Ascending aorta (tissue), 2 donors: ENCODE measurements around the gene CHST10. TPM values are rescaled to one million over a fixed set of nuclear protein-coding genes. Genes with fewer than 3 reads are reported as not detected.
A peak's percentile ranks its signal among the peaks of the same experiment; 100 is the strongest.

Source experiments
- DNase-seq, 2 donors: peaks; one replicate each; pipeline ENCODE4 v3.0.0-alpha.2; 2019; ENCODE audit warnings: low spot score in 2 of 2
- H3K27ac ChIP-seq, 2 donors: fragments of 200-600 bp; sonication (generic); one replicate each; pipeline ENCODE4 v1.5.1; 2016 to 2017; ENCODE audit warnings: mild to moderate bottlenecking in 1 of 2
- H3K27me3 ChIP-seq: fragments of 200-600 bp; sonication (generic); one replicate; pipeline ENCODE4 v1.5.1; 2017
- H3K36me3 ChIP-seq, 2 donors: fragments of 200-600 bp; sonication (generic); one replicate each; pipeline ENCODE4 v1.5.1; 2016
- H3K4me1 ChIP-seq, 2 donors: fragments of 200-600 bp; sonication (generic); one replicate each; pipeline ENCODE4 v1.5.1; 2016 to 2017; ENCODE audit warnings: mild to moderate bottlenecking in 1 of 2
- H3K4me3 ChIP-seq, 2 donors: fragments of 200-600 bp; sonication (generic); one replicate each; pipeline ENCODE4 v1.5.1; 2016 to 2017; ENCODE audit warnings: mild to moderate bottlenecking in 1 of 2
- H3K9me3 ChIP-seq, 2 donors: fragments of 200-600 bp; sonication (generic); one replicate each; pipeline ENCODE4 v1.5.1; 2016
- CTCF ChIP-seq, 3 experiments: fragments of 200-600 bp in 2 of 3; fragments of 450-650 bp in 1 of 3; sonication (generic) in 2 of 3; IDR thresholded peaks; one replicate each; pipeline ENCODE4 v1.5.1; 2016 to 2019; ENCODE audit warnings: antibody characterized with exemption in 3 of 3, mild to moderate bottlenecking in 1 of 3, moderate library complexity in 1 of 3
- intact Hi-C: fragments of 100-400 bp; cut with DNase I; formaldehyde crosslinking; loops from one replicate; pipeline ENCODE4 v1.15.1; 2023
- total RNA-seq: library from RNA; depleted of rRNA; stranded (reverse); fragments of >200 nt; gene quantifications from one replicate; pipeline ENCODE4 v1.1.0, GENCODE V29; 2016

The CHST10 gene
- total RNA-seq, 1 donor from 2014 or later = 4.9 TPM

GRCh38 chr2:100446696-100447095, 29.2 kb upstream of the CHST10 start:
- no peak overlapping the region for H3K27ac ChIP-seq
- H3K27me3 ChIP-seq = no peaks in the 10 kb centered on the region
- no peak for DNase-seq
- no peaks in the 10 kb centered on the region for H3K9me3 ChIP-seq
- H3K4me3 ChIP-seq = no peak overlapping the region
- intact Hi-C loops = no loop called here
- no peak for TF ChIP-seq CTCF (IDR thresholded peaks at IDR 0.05)
- no peaks in the 10 kb centered on the region for H3K4me1 ChIP-seq
- H3K36me3 ChIP-seq = no peaks in the 10 kb centered on the region

- TF ChIP-seq CTCF (IDR thresholded peaks at IDR 0.05) = no peak
- Histone ChIP-seq H3K36me3 (no peaks in the 10 kb centered on the region), H3K4me1 (no peaks in the 10 kb centered on the region), H3K27me3 (no peaks in the 10 kb centered on the region), H3K4me3 (no peak overlapping the region), H3K9me3 (no peaks in the 10 kb centered on the region), H3K27ac (no peak overlapping the region)
- no peak for DNase-seq
- intact Hi-C loops = no loop called here
Measured at GRCh38 chr2:100437751-100438150, 20.3 kb upstream of the CHST10 start.

GRCh38 chr2:100429726-100430125, 12.3 kb upstream of the CHST10 start:
- no peaks in the 10 kb centered on the region for H3K4me1 ChIP-seq
- H3K27ac ChIP-seq = no peak overlapping the region
- no peak for TF ChIP-seq CTCF (IDR thresholded peaks at IDR 0.05)
- H3K27me3 ChIP-seq = no peaks in the 10 kb centered on the region
- H3K9me3 ChIP-seq = peaks cover 0 to 4% of the 10 kb centered on the region in 2 donors
- intact Hi-C loops = no loop called here
- no peak overlapping the region for H3K4me3 ChIP-seq
- H3K36me3 ChIP-seq = no peaks in the 10 kb centered on the region
- DNase-seq = no peak

- intact Hi-C loops = no loop called here
- peaks cover 0 to 4% of the 10 kb centered on the region in 2 donors for H3K9me3 ChIP-seq
- H3K27me3 ChIP-seq = no peaks in the 10 kb centered on the region
- H3K4me1 ChIP-seq = no peaks in the 10 kb centered on the region
- no peaks in the 10 kb centered on the region for H3K36me3 ChIP-seq
- H3K4me3 ChIP-seq = no peak overlapping the region
- H3K27ac ChIP-seq = no peak overlapping the region
- no peak for DNase-seq
- peak in 2 of 3 experiments; percentile 10 to 21 for TF ChIP-seq CTCF (IDR thresholded peaks at IDR 0.05)
Measured at GRCh38 chr2:100427627-100428258, 10.3 kb upstream of the CHST10 start.

GRCh38 chr2:100427111-100427510, 9.6 kb upstream of the CHST10 start:
- no peak for DNase-seq
- intact Hi-C loops = no loop called here
- H3K27ac ChIP-seq = no peak overlapping the region

More at GRCh38 chr2:100427111-100427510, 9.6 kb upstream of the CHST10 start:
- no peak for TF ChIP-seq CTCF (IDR thresholded peaks at IDR 0.05)
- peaks cover 0 to 4% of the 10 kb centered on the region in 2 donors for H3K9me3 ChIP-seq
- no peaks in the 10 kb centered on the region for H3K27me3 ChIP-seq
- H3K4me1 ChIP-seq = no peaks in the 10 kb centered on the region
- H3K4me3 ChIP-seq = no peak overlapping the region
- H3K36me3 ChIP-seq = no peaks in the 10 kb centered on the region
